ENCODE data around the gene SGMS1.
A peak's percentile ranks its signal among the peaks of the same experiment; 100 is the strongest.
"Not testable (repeated sequence)": the region's sequence is repeated elsewhere in the genome, so short reads cannot be mapped to it uniquely, and the experiment has no call there.

Gene SGMS1

GRCh38 chr10:50431791-50432190 lies 192.0 kb downstream of the SGMS1 start:
- H3K4me3 ChIP-seq = no peak overlapping the region
- no peaks in the 10 kb centered on the region for H3K4me1 ChIP-seq
- no peaks in the 10 kb centered on the region for H3K9me3 ChIP-seq
- no peaks in the 10 kb centered on the region for H3K36me3 ChIP-seq (replicated peaks)
- no peaks in the 10 kb centered on the region for H3K27me3 ChIP-seq (ENCODE audit: low read depth)
- in situ Hi-C loops (cut with MboI; ENCODE audit: low sequenced_read_pairs) = no loop called here
- DNase-seq (ENCODE audit: low spot score in 2 of 2) = no peak

- H3K4me3 ChIP-seq = no peak overlapping the region
- H3K4me1 ChIP-seq = no peaks in the 10 kb centered on the region
Measured at GRCh38 chr10:50431133-50431532, 192.6 kb downstream of the SGMS1 start.

DNA sequence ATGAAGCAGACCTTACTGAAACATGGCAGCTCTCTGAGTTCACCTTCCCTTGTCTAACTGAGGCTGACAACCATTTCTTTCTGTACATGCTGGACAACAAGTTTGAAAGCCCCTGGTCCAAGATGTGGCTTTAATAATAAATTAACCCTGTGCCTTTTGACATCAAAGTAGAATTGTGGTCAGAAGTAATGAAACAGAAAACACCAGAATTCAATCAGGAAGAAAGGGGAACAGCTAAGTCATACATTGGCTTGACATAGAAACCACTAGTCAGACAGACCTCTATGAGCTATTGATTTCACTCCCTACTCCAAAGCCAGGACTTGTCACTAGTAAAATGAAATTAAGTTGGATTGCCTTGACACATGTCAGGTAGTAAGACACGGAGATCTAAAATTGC lies 197.3 kb downstream of the SGMS1 start:
- no peak for DNase-seq (ENCODE audit: low spot score in 2 of 2)
- in situ Hi-C loops (cut with MboI; ENCODE audit: low sequenced_read_pairs) = no loop called here
- Histone ChIP-seq H3K36me3 (replicated peaks) (no peaks in the 10 kb centered on the region), H3K4me1 (no peaks in the 10 kb centered on the region), H3K4me3 (no peak overlapping the region), H3K9me3 (no peaks in the 10 kb centered on the region), H3K27me3 (ENCODE audit: low read depth) (no peaks in the 10 kb centered on the region)

More at GRCh38 chr10:50431133-50431532, 192.6 kb downstream of the SGMS1 start:
- H3K27me3 ChIP-seq (ENCODE audit: low read depth) = no peaks in the 10 kb centered on the region
- in situ Hi-C loops (cut with MboI; ENCODE audit: low sequenced_read_pairs) = no loop called here
- H3K36me3 ChIP-seq (replicated peaks) = no peaks in the 10 kb centered on the region
- DNase-seq (ENCODE audit: low spot score in 2 of 2) = no peak
- no peaks in the 10 kb centered on the region for H3K9me3 ChIP-seq

GRCh38 chr10:50425215-50425614 lies 198.5 kb downstream of the SGMS1 start:
- in situ Hi-C loops (cut with MboI; ENCODE audit: low sequenced_read_pairs); H3K9me3 ChIP-seq; H3K4me3 ChIP-seq; H3K36me3 ChIP-seq (replicated peaks); H3K4me1 ChIP-seq; DNase-seq (ENCODE audit: low spot score in 2 of 2); H3K27me3 ChIP-seq (ENCODE audit: low read depth): not testable (repeated sequence)

- Histone ChIP-seq H3K27me3 (ENCODE audit: low read depth) (no peaks in the 10 kb centered on the region), H3K9me3 (no peaks in the 10 kb centered on the region), H3K4me1 (peaks cover 11% of the 10 kb centered on the region), H3K36me3 (replicated peaks) (no peaks in the 10 kb centered on the region), H3K4me3 (no peak overlapping the region)
- DNase-seq (ENCODE audit: low spot score in 2 of 2) = no peak
- in situ Hi-C loops (cut with MboI; ENCODE audit: low sequenced_read_pairs) = no loop called here
Measured at GRCh38 chr10:50423448-50423847, 200.3 kb downstream of the SGMS1 start.

GRCh38 chr10:50422259-50422658 lies 201.5 kb downstream of the SGMS1 start:
- no peak for DNase-seq (ENCODE audit: low spot score in 2 of 2)
- H3K9me3 ChIP-seq = no peaks in the 10 kb centered on the region
- in situ Hi-C loops (cut with MboI; ENCODE audit: low sequenced_read_pairs) = no loop called here
- H3K36me3 ChIP-seq (replicated peaks) = no peaks in the 10 kb centered on the region
- peaks cover 11% of the 10 kb centered on the region for H3K4me1 ChIP-seq
- H3K27me3 ChIP-seq (ENCODE audit: low read depth) = no peaks in the 10 kb centered on the region
- no peak overlapping the region for H3K4me3 ChIP-seq

- H3K27me3 ChIP-seq (ENCODE audit: low read depth) = no peaks in the 10 kb centered on the region
- H3K36me3 ChIP-seq (replicated peaks) = no peaks in the 10 kb centered on the region
- H3K4me3 ChIP-seq = no peak overlapping the region
- in situ Hi-C loops (cut with MboI; ENCODE audit: low sequenced_read_pairs) = no loop called here
- H3K4me1 ChIP-seq = peaks cover 11% of the 10 kb centered on the region
- no peaks in the 10 kb centered on the region for H3K9me3 ChIP-seq
- DNase-seq (ENCODE audit: low spot score in 2 of 2) = peak; percentile 31 to 63
Measured at GRCh38 chr10:50421026-50421719, 202.6 kb downstream of the SGMS1 start.

GRCh38 chr10:50420196-50420595 lies 203.6 kb downstream of the SGMS1 start:
- peaks cover 11% of the 10 kb centered on the region for H3K4me1 ChIP-seq
- no peaks in the 10 kb centered on the region for H3K36me3 ChIP-seq (replicated peaks)
- H3K27me3 ChIP-seq (ENCODE audit: low read depth) = no peaks in the 10 kb centered on the region
- no peaks in the 10 kb centered on the region for H3K9me3 ChIP-seq
- in situ Hi-C loops (cut with MboI; ENCODE audit: low sequenced_read_pairs) = no loop called here
- H3K4me3 ChIP-seq = no peak overlapping the region
- DNase-seq (ENCODE audit: low spot score in 2 of 2) = no peak

GRCh38 chr10:50419756-50420155 lies 204.0 kb downstream of the SGMS1 start:
- no peak overlapping the region for H3K4me3 ChIP-seq
- DNase-seq (ENCODE audit: low spot score in 2 of 2) = no peak
- H3K9me3 ChIP-seq = no peaks in the 10 kb centered on the region
- H3K27me3 ChIP-seq (ENCODE audit: low read depth) = no peaks in the 10 kb centered on the region
- H3K36me3 ChIP-seq (replicated peaks) = no peaks in the 10 kb centered on the region
- H3K4me1 ChIP-seq = peaks cover 11% of the 10 kb centered on the region
- in situ Hi-C loops (cut with MboI; ENCODE audit: low sequenced_read_pairs) = no loop called here

- Histone ChIP-seq H3K36me3 (replicated peaks) (no peaks in the 10 kb centered on the region), H3K27me3 (ENCODE audit: low read depth) (no peaks in the 10 kb centered on the region), H3K4me1 (peaks cover 13% of the 10 kb centered on the region), H3K9me3 (no peaks in the 10 kb centered on the region), H3K4me3 (no peak overlapping the region)
- no peak for DNase-seq (ENCODE audit: low spot score in 2 of 2)
- in situ Hi-C loops (cut with MboI; ENCODE audit: low sequenced_read_pairs) = no loop called here
Measured at GRCh38 chr10:50419091-50419490, 204.7 kb downstream of the SGMS1 start.

DNA sequence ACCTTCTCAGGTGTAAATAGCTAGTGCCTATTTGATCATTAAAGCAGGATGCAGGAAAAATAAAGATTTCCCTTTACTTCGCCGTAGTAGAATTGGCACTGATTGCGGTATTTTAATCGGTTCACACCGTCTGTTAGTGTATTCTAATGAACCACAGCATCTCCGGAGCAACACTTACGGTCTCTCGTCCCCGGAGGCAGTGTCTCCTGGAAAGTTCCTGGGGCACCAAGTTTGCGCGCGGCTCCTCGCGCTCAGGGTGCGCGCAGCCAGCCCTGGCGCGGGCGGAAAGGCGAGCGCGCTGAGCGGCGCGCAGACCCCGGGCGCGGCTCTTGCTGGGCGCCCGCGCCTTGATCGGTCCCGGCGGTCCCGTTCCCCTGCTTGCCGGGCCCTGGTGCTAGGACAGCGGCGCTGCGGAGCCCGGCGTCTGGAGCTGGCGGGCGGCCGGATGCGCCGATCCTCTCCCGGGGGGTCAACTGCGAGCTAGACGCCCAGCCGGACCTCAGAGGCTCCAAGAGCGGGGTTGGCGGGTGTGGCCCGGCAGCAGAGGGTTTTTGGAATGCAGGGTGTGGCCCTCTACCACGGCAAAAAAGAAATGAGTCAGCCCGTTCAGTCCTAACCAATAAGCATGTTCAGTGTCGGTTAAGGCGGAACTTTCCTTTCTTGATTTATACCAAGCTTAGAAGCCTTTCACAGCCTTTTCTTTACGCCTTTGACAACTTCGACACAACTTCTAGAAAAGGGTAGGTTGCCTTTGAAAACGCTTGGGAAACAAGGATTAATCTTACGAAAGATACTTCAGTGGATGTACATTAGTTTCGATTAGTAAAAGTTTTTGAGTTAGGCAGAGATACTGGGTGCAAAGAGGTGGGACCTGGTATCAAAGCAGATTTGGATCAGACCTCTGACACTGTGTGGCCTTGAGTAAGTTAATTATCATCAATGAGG lies 205.6 kb downstream of the SGMS1 start:
- Histone ChIP-seq H3K4me1 (peaks cover 22% of the 10 kb centered on the region), H3K36me3 (replicated peaks) (no peaks in the 10 kb centered on the region), H3K27me3 (ENCODE audit: low read depth) (no peaks in the 10 kb centered on the region), H3K4me3 (peak overlapping the region; percentile 52), H3K9me3 (no peaks in the 10 kb centered on the region)
- in situ Hi-C loops (cut with MboI; ENCODE audit: low sequenced_read_pairs) = no loop called here
- peak; percentile 81 to 91 for DNase-seq (ENCODE audit: low spot score in 2 of 2)

- peak overlapping the region; percentile 52 for H3K4me3 ChIP-seq
- no peaks in the 10 kb centered on the region for H3K9me3 ChIP-seq
- no peaks in the 10 kb centered on the region for H3K27me3 ChIP-seq (ENCODE audit: low read depth)
- peaks cover 26% of the 10 kb centered on the region for H3K4me1 ChIP-seq
- no peak for DNase-seq (ENCODE audit: low spot score in 2 of 2)
- H3K36me3 ChIP-seq (replicated peaks) = no peaks in the 10 kb centered on the region
- in situ Hi-C loops (cut with MboI; ENCODE audit: low sequenced_read_pairs) = no loop called here
Measured at GRCh38 chr10:50417486-50417885, 206.3 kb downstream of the SGMS1 start.

DNA sequence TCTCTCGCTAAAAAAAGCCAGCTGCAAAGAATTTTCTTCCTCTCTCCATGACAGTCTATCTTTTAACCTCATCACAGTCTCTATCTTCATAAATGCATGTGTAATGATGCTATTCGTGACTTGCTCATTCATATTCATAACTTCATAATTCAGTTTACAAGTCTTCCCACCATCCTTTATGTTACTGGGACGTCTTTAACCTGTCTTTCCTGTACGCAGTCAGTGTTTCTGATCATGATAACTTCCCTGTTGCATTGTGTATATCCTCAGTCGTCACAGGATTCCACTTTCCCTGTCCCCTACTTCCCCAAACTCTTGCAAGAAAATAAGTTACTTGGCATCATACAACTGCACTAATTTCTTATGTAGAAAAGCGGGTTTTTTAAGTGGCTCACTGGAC lies 206.9 kb downstream of the SGMS1 start:
- in situ Hi-C loops (cut with MboI; ENCODE audit: low sequenced_read_pairs) = no loop called here
- peaks cover 27% of the 10 kb centered on the region for H3K4me1 ChIP-seq
- H3K4me3 ChIP-seq = peak overlapping the region; percentile 52; the same call in 1 of the 2 replicates

DNA sequence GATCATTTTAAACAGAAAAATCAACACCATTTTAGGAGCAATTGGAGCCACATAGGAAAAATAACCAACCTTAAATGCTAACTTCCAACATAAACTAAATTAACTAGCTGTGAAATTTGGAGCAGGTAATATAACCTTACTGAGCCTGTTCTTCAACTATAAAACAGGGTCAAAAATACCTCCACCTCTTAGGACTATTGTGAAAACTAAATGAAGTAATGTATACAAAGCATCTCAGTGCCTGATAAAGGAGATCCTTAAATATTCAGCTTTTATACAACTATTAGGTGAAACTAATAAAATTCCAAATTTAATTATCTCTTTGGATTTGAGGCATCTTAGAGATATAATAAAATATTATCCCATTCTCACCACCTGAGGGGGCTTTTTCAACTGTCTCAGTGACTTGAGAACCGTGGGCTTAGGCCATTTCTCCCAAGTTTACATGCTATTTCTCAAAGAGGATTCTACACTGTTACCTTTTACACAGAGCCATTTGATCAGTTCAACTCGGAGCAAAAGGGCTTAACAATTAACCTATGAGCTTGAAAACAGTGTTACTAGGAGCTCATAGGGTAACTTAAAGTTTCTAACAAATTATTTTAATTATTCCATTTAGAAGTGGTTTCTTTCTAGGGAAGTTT lies 207.5 kb downstream of the SGMS1 start:
- H3K9me3 ChIP-seq = no peaks in the 10 kb centered on the region
- H3K36me3 ChIP-seq (replicated peaks) = no peaks in the 10 kb centered on the region
- in situ Hi-C loops (cut with MboI; ENCODE audit: low sequenced_read_pairs) = no loop called here
- no peaks in the 10 kb centered on the region for H3K27me3 ChIP-seq (ENCODE audit: low read depth)
- no peak overlapping the region for H3K4me3 ChIP-seq
- DNase-seq (ENCODE audit: low spot score in 2 of 2) = no peak
- peaks cover 28% of the 10 kb centered on the region for H3K4me1 ChIP-seq

More for the DNA sequence above, 206.9 kb downstream of the SGMS1 start:
- no peak for DNase-seq (ENCODE audit: low spot score in 2 of 2)
- no peaks in the 10 kb centered on the region for H3K27me3 ChIP-seq (ENCODE audit: low read depth)
- no peaks in the 10 kb centered on the region for H3K36me3 ChIP-seq (replicated peaks)
- no peaks in the 10 kb centered on the region for H3K9me3 ChIP-seq
